ENCODE measurements around the gene RAX2. TPM values are rescaled to one million over a fixed set of nuclear protein-coding genes. Genes with fewer than 3 reads are reported as not detected.

RAX2 gene
- total RNA-seq, 1 experiment from 2014 or later, result not detected

GRCh38 chr19:3818466-3818865, 46.4 kb upstream of the RAX2 start:
- no peak for ATAC-seq
- no peaks in the 10 kb centered on the region for H3K9me3 ChIP-seq (ENCODE audit: control insufficient read depth in 1 of 2, insufficient read depth in 1 of 2, low read depth in 1 of 2, low read length in 2 of 2)
- H3K79me2 ChIP-seq (ENCODE audit: insufficient read depth, low read length), result no peaks in the 10 kb centered on the region
- no peaks in the 10 kb centered on the region for H3K27me3 ChIP-seq (ENCODE audit: insufficient read depth, low read length)
- H3K4me3 ChIP-seq (replicated peaks in 1 of 2; ENCODE audit: low read depth in 1 of 2, low read length in 2 of 2), result no peak overlapping the region
- DNase-seq (ENCODE audit: low read depth, low spot score), result no peak
- POLR2A ChIA-PET, result interaction anchor here (1.1 kb wide), 1 partner anchor 56 kb away, joined by 5 read pairs; the partner anchor contains the start of gene MRPL54
- no peaks in the 10 kb centered on the region for H3K36me3 ChIP-seq (ENCODE audit: control insufficient read depth in 1 of 2, insufficient read depth in 2 of 2, low read length in 2 of 2)
- no TSS peak for BruUV-seq (replicated peaks)
- H2AFZ ChIP-seq (ENCODE audit: low read depth, low read length, poor library complexity, severe bottlenecking), result no peak overlapping the region
- H3K4me1 ChIP-seq (ENCODE audit: control insufficient read depth in 1 of 2, insufficient read depth in 2 of 2, low read length in 2 of 2), result peaks cover 0 to 6% of the 10 kb centered on the region in 2 experiments; a peak in 1 of 4 replicates
- H3K27ac ChIP-seq (ENCODE audit: low read depth, low read length), result no peak overlapping the region
- H3K9me2 ChIP-seq (ENCODE audit: insufficient read depth), result no peaks in the 10 kb centered on the region
- H3K9ac ChIP-seq (ENCODE audit: low read length), result no peak overlapping the region
- intact Hi-C loops (cut with micrococcal nuclease), result no loop called here
- CTCF ChIA-PET, result no interaction called here
- H3K4me2 ChIP-seq (ENCODE audit: low read length), result no peak overlapping the region
- TF ChIP-seq REST (IDR thresholded peaks at IDR 0.05; ENCODE audit: low read depth), result no peak
- no peak for TF ChIP-seq ELF1 (IDR thresholded peaks at IDR 0.05; ENCODE audit: borderline replicate concordance, low read depth)
- TF ChIP-seq CTCF (IDR thresholded peaks at IDR 0.05 in 2 of 3, conservative IDR thresholded peaks at IDR 0.05 in 1 of 3; ENCODE audit: borderline replicate concordance in 1 of 3, insufficient read depth in 1 of 3, low read depth in 2 of 3, low read length in 2 of 3), result no peak
- no peak for TF ChIP-seq EGR1 (IDR thresholded peaks at IDR 0.05; ENCODE audit: low read depth)
- TF ChIP-seq CBX3 (IDR thresholded peaks at IDR 0.05; ENCODE audit: low read depth), result no peak
- no peak for TF ChIP-seq ATF3 (IDR thresholded peaks at IDR 0.05)
- TF ChIP-seq RAD21 (IDR thresholded peaks at IDR 0.05; ENCODE audit: low read depth), result no peak
- no peak for TF ChIP-seq SRF (IDR thresholded peaks at IDR 0.05; ENCODE audit: low read depth)
- TF ChIP-seq ZFX (IDR thresholded peaks at IDR 0.05), result no peak
- no peak for TF ChIP-seq EZH2phosphoT487 (IDR thresholded peaks at IDR 0.05; ENCODE audit: borderline replicate concordance)
- no peak for TF ChIP-seq ZBTB33 (IDR thresholded peaks at IDR 0.05; ENCODE audit: extremely low read depth, insufficient replicate concordance, low read length)
- TF ChIP-seq TCF7L2 (IDR thresholded peaks at IDR 0.05; ENCODE audit: borderline replicate concordance, extremely low read depth, insufficient read depth, insufficient read length), result no peak
- TF ChIP-seq JUND (IDR thresholded peaks at IDR 0.05), result no peak
- no peak for TF ChIP-seq FOSL1 (IDR thresholded peaks at IDR 0.05; ENCODE audit: low read depth)
- TF ChIP-seq SIN3A (IDR thresholded peaks at IDR 0.05; ENCODE audit: low read depth), result no peak
- no peak for TF ChIP-seq CEBPB (IDR thresholded peaks at IDR 0.05; ENCODE audit: low read depth)
- no peak for TF ChIP-seq EZH2 (IDR thresholded peaks at IDR 0.05)
- no peak for TF ChIP-seq MAX (IDR thresholded peaks at IDR 0.05)
- no peak for TF ChIP-seq YY1 (IDR thresholded peaks at IDR 0.05; ENCODE audit: extremely low read depth, insufficient replicate concordance, low read depth, low read length)
- RAD21 ChIA-PET (ENCODE audit: low non-redundant PET in 1 of 2, low total read pairs in 2 of 2, uncharacterized antibody in 2 of 2, unreplicated experiment in 2 of 2), result no interaction called here
- no peaks in the 10 kb centered on the region for H4K20me1 ChIP-seq (ENCODE audit: insufficient read depth)

All from HCT116 (cell line).